OCI-LY3 (cell line): ENCODE results near the gene IDH2.

Experiments
- EZH2phosphoT487 ChIP-seq: fragments of 200-600 bp; shearing (Covaris generic); IDR thresholded peaks from 2 replicates; pipeline ENCODE4 v1.6.1; 2018; ENCODE audit warnings: antibody characterized with exemption, mixed run types, low read depth
- TF ChIP-seq, protein P1 (sequence below): fragments of 200-600, 300-600 bp; sonication (generic); IDR thresholded peaks from 2 replicates; pipeline ENCODE4 v1.5.1; 2014; ENCODE audit warnings: antibody characterized with exemption, low read length, low read depth

DNA sequence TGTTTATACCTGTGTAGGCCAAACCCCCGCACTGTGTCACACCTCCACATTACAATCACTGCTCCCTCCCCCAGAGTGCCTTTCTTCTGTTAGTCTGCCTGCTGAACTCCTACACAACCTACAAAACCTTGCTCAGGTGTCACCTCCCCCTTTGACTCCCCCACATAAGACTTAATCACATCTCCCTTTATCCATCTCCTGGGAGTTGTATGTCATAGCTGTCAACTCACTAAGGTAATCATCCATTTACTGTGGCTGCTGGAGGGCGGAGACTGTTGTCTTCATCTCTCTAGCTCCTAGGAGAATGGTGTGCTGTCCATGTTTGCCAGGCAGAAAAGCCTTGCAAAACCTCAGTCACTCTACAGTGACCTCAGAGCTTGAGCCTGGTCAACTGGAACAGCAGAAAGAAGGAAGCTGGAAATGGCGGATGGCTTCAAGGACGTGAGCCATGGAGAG, 57.3 kb downstream of the IDH2 start:
- TF ChIP-seq, protein P1, sequence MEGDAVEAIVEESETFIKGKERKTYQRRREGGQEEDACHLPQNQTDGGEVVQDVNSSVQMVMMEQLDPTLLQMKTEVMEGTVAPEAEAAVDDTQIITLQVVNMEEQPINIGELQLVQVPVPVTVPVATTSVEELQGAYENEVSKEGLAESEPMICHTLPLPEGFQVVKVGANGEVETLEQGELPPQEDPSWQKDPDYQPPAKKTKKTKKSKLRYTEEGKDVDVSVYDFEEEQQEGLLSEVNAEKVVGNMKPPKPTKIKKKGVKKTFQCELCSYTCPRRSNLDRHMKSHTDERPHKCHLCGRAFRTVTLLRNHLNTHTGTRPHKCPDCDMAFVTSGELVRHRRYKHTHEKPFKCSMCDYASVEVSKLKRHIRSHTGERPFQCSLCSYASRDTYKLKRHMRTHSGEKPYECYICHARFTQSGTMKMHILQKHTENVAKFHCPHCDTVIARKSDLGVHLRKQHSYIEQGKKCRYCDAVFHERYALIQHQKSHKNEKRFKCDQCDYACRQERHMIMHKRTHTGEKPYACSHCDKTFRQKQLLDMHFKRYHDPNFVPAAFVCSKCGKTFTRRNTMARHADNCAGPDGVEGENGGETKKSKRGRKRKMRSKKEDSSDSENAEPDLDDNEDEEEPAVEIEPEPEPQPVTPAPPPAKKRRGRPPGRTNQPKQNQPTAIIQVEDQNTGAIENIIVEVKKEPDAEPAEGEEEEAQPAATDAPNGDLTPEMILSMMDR, result no peak
- TF ChIP-seq EZH2phosphoT487, result no peak
